GM23338 (cell line): ENCODE data around the gene SCLT1. TPM values are rescaled to one million over a fixed set of nuclear protein-coding genes. Genes with fewer than 3 reads are reported as not detected.
"Not testable (repeated sequence)": the region's sequence is repeated elsewhere in the genome, so short reads cannot be mapped to it uniquely, and the experiment has no call there.

ENCODE experiments used
- ATAC-seq: fragments of 200-7000 bp; cut with Tn5 transposase; 3 replicates; pipeline ENCODE4 v1.9.1; 2020
- DNase-seq: peaks from one replicate; pipeline ENCODE4 v3.0.0-alpha.2; 2015; ENCODE audit warnings: low spot score
- H2AFZ ChIP-seq: fragments of 200-600 bp; sonication (generic); 2 replicates; pipeline ENCODE4 v1.8.0; 2016; ENCODE audit warnings: antibody characterized with exemption, mild to moderate bottlenecking, moderate library complexity
- H3F3A ChIP-seq: fragments of 200-600 bp; sonication (generic); replicated peaks from 2 replicates; pipeline ENCODE4 v1.8.0; 2017; ENCODE audit warnings: antibody characterized with exemption, mixed run types, low read depth
- H3K27ac ChIP-seq: fragments of 200-600 bp; sonication (generic); 2 replicates; pipeline ENCODE4 v1.6.1; 2016; ENCODE audit warnings: low read depth
- H3K27me3 ChIP-seq: fragments of 200-600 bp; sonication (generic); 2 replicates; pipeline ENCODE4 v1.8.0; 2016; ENCODE audit warnings: mild to moderate bottlenecking, mixed run types, moderate library complexity; ENCODE audit not compliant: insufficient read depth
- H3K36me3 ChIP-seq: fragments of 200-600 bp; sonication (generic); 2 replicates; pipeline ENCODE4 v1.8.0; 2016; ENCODE audit warnings: mild to moderate bottlenecking; ENCODE audit not compliant: insufficient read depth
- H3K4me1 ChIP-seq: fragments of 200-600 bp; sonication (generic); 2 replicates; pipeline ENCODE4 v1.8.0; 2016; ENCODE audit warnings: mild to moderate bottlenecking, moderate library complexity; ENCODE audit not compliant: insufficient read depth
- H3K4me2 ChIP-seq: fragments of 200-600 bp; sonication (generic); 2 replicates; pipeline ENCODE4 v1.7.1; 2017; ENCODE audit warnings: mixed run types
- H3K4me3 ChIP-seq: fragments of 200-600 bp; sonication (generic); 2 replicates; pipeline ENCODE4 v1.6.1; 2016; ENCODE audit warnings: mixed run types
- H3K79me2 ChIP-seq: fragments of 200-600 bp; sonication (generic); replicated peaks from 2 replicates; pipeline ENCODE4 v1.8.0; 2017; ENCODE audit warnings: mild to moderate bottlenecking; ENCODE audit not compliant: insufficient read depth
- H3K9me2 ChIP-seq: fragments of 200-600 bp; sonication (generic); 2 replicates; pipeline ENCODE4 v1.8.0; 2017; ENCODE audit not compliant: insufficient read depth
- H4K20me1 ChIP-seq: fragments of 200-600 bp; sonication (generic); replicated peaks from 2 replicates; pipeline ENCODE4 v1.8.0; 2017; ENCODE audit warnings: mild to moderate bottlenecking; ENCODE audit not compliant: insufficient read depth
- H3K27ac Mint-ChIP-seq: 2 replicates; pipeline ENCODE4 v1.8.0; 2020; ENCODE audit warnings: inconsistent platforms, mild to moderate bottlenecking, moderate library complexity, mixed read lengths
- H3K27me3 Mint-ChIP-seq: 3 replicates; pipeline ENCODE4 v1.8.0; 2022; ENCODE audit warnings: low read depth, mild to moderate bottlenecking, moderate library complexity, mixed read lengths, inconsistent platforms; ENCODE audit not compliant: insufficient read depth, poor library complexity
- H3K36me3 Mint-ChIP-seq: 3 replicates; pipeline ENCODE4 v1.8.0; 2021; ENCODE audit warnings: low read depth, mild to moderate bottlenecking, inconsistent platforms, moderate library complexity, mixed read lengths
- H3K4me1 Mint-ChIP-seq: 3 replicates; pipeline ENCODE4 v1.8.0; 2020; ENCODE audit warnings: mild to moderate bottlenecking, inconsistent platforms, mixed read lengths
- H3K4me3 Mint-ChIP-seq: 3 replicates; pipeline ENCODE4 v1.8.0; 2021; ENCODE audit warnings: moderate library complexity, mild to moderate bottlenecking, inconsistent platforms, mixed read lengths
- H3K9me3 Mint-ChIP-seq: 3 replicates; pipeline ENCODE4 v1.8.0; 2020; ENCODE audit warnings: moderate library complexity, mild to moderate bottlenecking, inconsistent platforms, mixed read lengths
- CREB1 ChIP-seq: fragments of 250-450 bp; sonication (Bioruptor Pico); IDR thresholded peaks from 2 replicates; pipeline ENCODE4 v1.5.0; 2020; ENCODE audit warnings: low read depth, mild to moderate bottlenecking, moderate library complexity
- ETS1 ChIP-seq: IDR thresholded peaks from 2 replicates; pipeline ENCODE4 v1.6.1; 2016; ENCODE audit warnings: antibody characterized with exemption
- EZH2 ChIP-seq: fragments of 200-600 bp; sonication (generic); IDR thresholded peaks from one replicate; pipeline ENCODE4 v1.8.0; 2017; ENCODE audit warnings: antibody characterized with exemption, mild to moderate bottlenecking, low read depth; ENCODE audit not compliant: unreplicated experiment
- NANOG ChIP-seq: IDR thresholded peaks from 2 replicates; pipeline ENCODE4 v1.6.1; 2016; ENCODE audit warnings: antibody characterized with exemption, borderline replicate concordance
- POLR2AphosphoS5 ChIP-seq: IDR thresholded peaks from 2 replicates; pipeline ENCODE4 v1.6.1; 2016; ENCODE audit warnings: antibody characterized with exemption, low read depth
- STAT1 ChIP-seq: IDR thresholded peaks from one replicate; pipeline ENCODE4 v1.6.1; 2016; ENCODE audit warnings: antibody characterized with exemption; ENCODE audit not compliant: unreplicated experiment
- ZNF331 ChIP-seq: fragments of 250-450 bp; sonication (Bioruptor Pico); IDR thresholded peaks from 2 replicates; pipeline ENCODE4 v1.5.0; 2020; ENCODE audit warnings: low read depth, mild to moderate bottlenecking, moderate library complexity
- ZNF462 ChIP-seq: fragments of 250-450 bp; sonication (Bioruptor Pico); IDR thresholded peaks from 2 replicates; pipeline ENCODE4 v1.5.0; 2020; ENCODE audit warnings: mild to moderate bottlenecking, moderate library complexity
- polyA plus RNA-seq: library from polyadenylated mRNA; unstranded; fragments of >200 nt; fragmentation: Nextera tagmentation; extraction: Ambion mirVana; gene quantifications from 2 replicates; pipeline ENCODE4 v1.2.1, GENCODE V29; 2016
- total RNA-seq: library from RNA; depleted of rRNA; stranded (reverse); fragments of >200 nt; shearing (Covaris generic); gene quantifications from 2 replicates; pipeline ENCODE4 v1.2.3, GENCODE V29; 2014

Gene SCLT1
- total and polyA plus RNA-seq, 2 experiments from 2014 or later, result 18.5 to 18.9 TPM

GRCh38 chr4:129131343-129131742 lies 38.0 kb upstream of the SCLT1 start:
- peaks cover 10% of the 10 kb centered on the region; the same call in 1 of the 2 replicates for H3K9me2 ChIP-seq
- no peak overlapping the region for H3K27ac Mint-ChIP-seq
- no peaks in the 10 kb centered on the region for H3K36me3 ChIP-seq
- no peaks in the 10 kb centered on the region for H3K27me3 Mint-ChIP-seq
- no peaks in the 10 kb centered on the region for H4K20me1 ChIP-seq
- H3K27ac ChIP-seq, result no peak overlapping the region
- ATAC-seq, result no peak
- no peaks in the 10 kb centered on the region for H3K79me2 ChIP-seq
- H3F3A ChIP-seq, result no peaks in the 10 kb centered on the region
- no peaks in the 10 kb centered on the region for H3K4me1 ChIP-seq
- H3K36me3 Mint-ChIP-seq, result no peaks in the 10 kb centered on the region; the same call in 2 of the 3 replicates
- TF ChIP-seq CREB1 (CRISPR knock-in tag) (no peak), STAT1 (no peak), ZNF331 (CRISPR knock-in tag) (no peak), EZH2 (no peak)
- no peaks in the 10 kb centered on the region for H3K4me1 Mint-ChIP-seq
- H2AFZ ChIP-seq, result no peak overlapping the region
- H3K4me3 ChIP-seq, result no peak overlapping the region
- no peak overlapping the region for H3K4me3 Mint-ChIP-seq
- H3K9me3 Mint-ChIP-seq, result peaks cover 8% of the 10 kb centered on the region; the same call in 2 of the 3 replicates
- no peak overlapping the region for H3K4me2 ChIP-seq
- no peak for DNase-seq
- H3K27me3 ChIP-seq, result no peaks in the 10 kb centered on the region

- H2AFZ ChIP-seq, result no peak overlapping the region
- no peak overlapping the region for H3K4me2 ChIP-seq
- H3K9me2 ChIP-seq, result peaks cover 10% of the 10 kb centered on the region; the same call in 1 of the 2 replicates
- H4K20me1 ChIP-seq, result no peaks in the 10 kb centered on the region
- H3K4me3 Mint-ChIP-seq, result no peak overlapping the region
- no peaks in the 10 kb centered on the region for H3K4me1 ChIP-seq
- H3K79me2 ChIP-seq, result no peaks in the 10 kb centered on the region
- TF ChIP-seq ETS1 (no peak), ZNF462 (CRISPR knock-in tag) (no peak), POLR2AphosphoS5 (no peak), NANOG (no peak)
- H3K27ac ChIP-seq, result no peak overlapping the region
- peaks cover 2% of the 10 kb centered on the region for H3K27me3 Mint-ChIP-seq
- H3F3A ChIP-seq, result no peaks in the 10 kb centered on the region
- no peaks in the 10 kb centered on the region for H3K4me1 Mint-ChIP-seq
- no peaks in the 10 kb centered on the region for H3K27me3 ChIP-seq
- H3K36me3 ChIP-seq, result no peaks in the 10 kb centered on the region
- no peaks in the 10 kb centered on the region; the same call in 2 of the 3 replicates for H3K36me3 Mint-ChIP-seq
- no peak overlapping the region for H3K4me3 ChIP-seq
- ATAC-seq, result no peak
- H3K27ac Mint-ChIP-seq, result no peak overlapping the region
- no peak for DNase-seq
- peaks cover 8% of the 10 kb centered on the region; the same call in 1 of the 3 replicates for H3K9me3 Mint-ChIP-seq
These were observed 35.8 kb upstream of the SCLT1 start for GRCh38 chr4:129129143-129129542.

- not testable (repeated sequence) for H3K27ac ChIP-seq, H3K4me3 ChIP-seq, H3K9me2 ChIP-seq, H3K36me3 Mint-ChIP-seq, H3K9me3 Mint-ChIP-seq, ATAC-seq, H3K27me3 Mint-ChIP-seq, H3K27me3 ChIP-seq, H3F3A ChIP-seq, H3K4me1 ChIP-seq, H3K4me1 Mint-ChIP-seq, H4K20me1 ChIP-seq, DNase-seq, H3K27ac Mint-ChIP-seq, H3K4me3 Mint-ChIP-seq, H2AFZ ChIP-seq, H3K36me3 ChIP-seq, H3K79me2 ChIP-seq, H3K4me2 ChIP-seq
These were observed 33.3 kb upstream of the SCLT1 start for GRCh38 chr4:129126614-129127013.
